Fibroblast of the aortic adventitia (primary cell): ENCODE data around the gene ADAMTS12. TPM values are rescaled to one million over a fixed set of nuclear protein-coding genes. Genes with fewer than 3 reads are reported as not detected.
A peak's percentile ranks its signal among the peaks of the same experiment; 100 is the strongest.
"Not testable (repeated sequence)": the region's sequence is repeated elsewhere in the genome, so short reads cannot be mapped to it uniquely, and the experiment has no call there.

ENCODE experiments used
- DNase-seq: peaks from one replicate; pipeline ENCODE4 v3.0.0-alpha.2; 2010; ENCODE audit warnings: low read depth
- H3K4me3 ChIP-seq: 2 replicates; pipeline ENCODE4 v1.5.1; 2011; ENCODE audit warnings: low read depth, mild to moderate bottlenecking, control low read depth, low read length, moderate library complexity
- total RNA-seq: library from RNA; depleted of rRNA; stranded (reverse); fragments of >200 nt; gene quantifications from 2 replicates; pipeline ENCODE4 v1.2.3, GENCODE V29; 2012; ENCODE audit warnings: low replicate concordance
- TF ChIP-seq, protein P1 (sequence below): IDR thresholded peaks from 2 replicates; pipeline ENCODE4 v1.5.1; 2011; ENCODE audit warnings: mild to moderate bottlenecking, low read length, control low read depth, inconsistent platforms; ENCODE audit not compliant: insufficient read depth

The ADAMTS12 gene
- total RNA-seq, 1 donor: 13.0 TPM

DNA sequence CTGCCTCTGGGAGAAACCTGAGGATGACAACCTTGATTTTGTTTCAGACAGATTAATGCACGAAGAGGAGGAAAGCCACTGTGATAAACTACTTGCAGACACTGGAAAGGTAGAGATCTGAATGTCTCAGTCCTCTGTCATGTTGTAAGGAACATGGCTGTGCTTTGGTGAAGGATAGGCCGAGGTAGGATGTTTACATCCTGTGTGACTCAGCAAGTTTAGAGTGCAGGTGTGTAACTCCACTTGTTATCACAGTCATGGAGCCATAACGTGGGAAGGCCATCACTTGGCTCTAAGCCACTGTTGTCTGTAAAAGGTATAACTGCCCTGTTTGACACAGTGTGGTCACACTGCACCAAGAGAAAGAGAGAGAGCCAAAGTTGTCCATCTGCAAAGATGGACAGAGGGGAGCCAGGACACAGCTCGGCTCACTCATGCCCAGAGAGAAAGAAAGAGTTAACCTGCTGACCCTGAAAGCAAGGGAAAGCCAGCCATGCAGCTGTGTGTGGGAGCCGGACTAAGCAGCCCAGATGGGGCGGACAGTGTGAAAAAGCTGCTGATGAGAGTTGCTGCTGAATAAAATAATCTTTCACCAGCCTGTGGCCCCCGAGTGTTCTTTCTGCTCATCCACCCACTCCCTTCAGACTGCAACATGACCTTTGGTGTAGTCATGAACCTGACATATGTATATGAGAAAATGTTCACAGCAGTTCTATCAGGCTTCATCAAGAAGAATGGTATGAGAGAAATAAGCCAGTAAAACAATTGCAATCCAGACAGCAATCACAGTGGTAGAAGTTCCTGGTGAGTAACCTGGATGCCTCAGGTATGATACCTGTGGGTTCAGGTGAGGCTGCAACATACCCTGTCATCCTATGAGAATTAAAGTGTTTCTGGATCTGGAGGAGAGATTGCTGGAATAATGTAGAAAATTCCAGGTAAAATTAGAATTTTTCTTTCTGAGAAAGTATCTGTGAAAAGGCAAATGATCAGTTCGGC is 335.2 kb downstream of the ADAMTS12 start:
- H3K4me3 ChIP-seq: no peak overlapping the region
- DNase-seq: no peak
- TF ChIP-seq, protein P1, sequence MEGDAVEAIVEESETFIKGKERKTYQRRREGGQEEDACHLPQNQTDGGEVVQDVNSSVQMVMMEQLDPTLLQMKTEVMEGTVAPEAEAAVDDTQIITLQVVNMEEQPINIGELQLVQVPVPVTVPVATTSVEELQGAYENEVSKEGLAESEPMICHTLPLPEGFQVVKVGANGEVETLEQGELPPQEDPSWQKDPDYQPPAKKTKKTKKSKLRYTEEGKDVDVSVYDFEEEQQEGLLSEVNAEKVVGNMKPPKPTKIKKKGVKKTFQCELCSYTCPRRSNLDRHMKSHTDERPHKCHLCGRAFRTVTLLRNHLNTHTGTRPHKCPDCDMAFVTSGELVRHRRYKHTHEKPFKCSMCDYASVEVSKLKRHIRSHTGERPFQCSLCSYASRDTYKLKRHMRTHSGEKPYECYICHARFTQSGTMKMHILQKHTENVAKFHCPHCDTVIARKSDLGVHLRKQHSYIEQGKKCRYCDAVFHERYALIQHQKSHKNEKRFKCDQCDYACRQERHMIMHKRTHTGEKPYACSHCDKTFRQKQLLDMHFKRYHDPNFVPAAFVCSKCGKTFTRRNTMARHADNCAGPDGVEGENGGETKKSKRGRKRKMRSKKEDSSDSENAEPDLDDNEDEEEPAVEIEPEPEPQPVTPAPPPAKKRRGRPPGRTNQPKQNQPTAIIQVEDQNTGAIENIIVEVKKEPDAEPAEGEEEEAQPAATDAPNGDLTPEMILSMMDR: no peak

DNA sequence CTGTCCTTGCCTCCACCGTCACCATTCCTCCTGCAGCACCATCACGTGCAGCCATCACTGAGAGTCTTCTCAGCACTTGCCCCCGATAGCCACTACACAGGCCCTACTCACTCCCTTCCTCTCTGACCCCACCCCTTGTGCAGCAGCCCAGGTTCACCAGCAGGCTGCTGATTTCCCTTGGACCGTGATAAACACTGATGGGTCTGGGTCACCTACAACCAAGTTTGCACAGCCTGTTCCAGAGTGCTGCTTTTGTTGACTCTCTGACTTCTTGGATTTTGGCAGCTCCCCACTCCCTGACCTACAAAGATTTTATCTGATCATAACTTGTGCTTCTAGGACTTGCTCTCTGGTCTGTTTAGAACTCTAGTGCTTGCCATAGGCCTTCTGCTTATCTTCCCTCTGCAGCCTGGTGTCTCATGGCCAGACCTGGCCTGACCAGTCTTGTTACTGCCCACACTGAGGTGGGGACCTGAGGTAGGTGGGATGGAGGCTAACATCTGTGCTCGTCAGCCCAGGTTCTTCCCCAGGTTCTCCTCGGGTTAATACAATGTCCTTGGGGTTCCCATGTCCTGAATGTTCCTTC is 341.7 kb downstream of the ADAMTS12 start:
- DNase-seq: no peak
- no peak overlapping the region for H3K4me3 ChIP-seq
- TF ChIP-seq, protein P1: no peak

DNA sequence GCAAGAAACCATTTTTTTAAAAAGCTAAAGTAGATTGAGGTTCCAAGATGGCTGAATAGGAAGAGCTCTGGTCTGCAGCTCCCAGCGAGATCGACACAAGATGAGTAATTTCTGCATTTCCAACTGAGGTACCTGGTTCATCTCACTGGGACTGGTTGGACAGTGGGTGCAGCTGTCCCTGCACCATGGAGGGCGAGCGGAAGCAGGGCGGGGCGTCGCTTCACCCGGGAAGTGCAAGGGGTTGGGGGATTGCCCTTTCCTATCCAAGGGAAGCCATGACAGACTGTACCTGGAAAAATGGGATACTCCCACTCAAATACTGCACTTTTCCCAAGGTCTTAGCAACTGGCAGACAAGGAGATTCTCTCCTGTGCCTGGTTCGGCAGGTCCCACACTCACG is 352.0 kb downstream of the ADAMTS12 start:
- not testable (repeated sequence) for DNase-seq, H3K4me3 ChIP-seq

DNA sequence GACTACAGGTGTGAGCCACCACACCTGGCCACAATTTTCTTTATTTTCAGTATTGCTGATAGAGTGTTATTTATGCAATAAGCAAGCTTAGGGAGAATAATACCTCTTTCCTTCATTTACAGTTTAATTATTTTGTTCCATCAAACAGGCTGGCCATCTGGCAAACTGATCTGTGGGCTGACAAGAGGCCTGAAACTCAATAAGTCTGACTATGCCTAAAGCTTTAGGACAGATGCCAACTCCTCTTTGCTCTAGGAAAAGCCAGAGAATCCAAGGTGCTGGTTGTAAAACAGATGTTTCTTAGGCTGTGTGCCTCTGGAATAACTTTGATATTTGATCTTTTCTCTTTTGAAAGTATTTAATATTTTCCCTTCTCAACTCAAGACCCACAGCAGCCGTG is 352.6 kb downstream of the ADAMTS12 start:
- H3K4me3 ChIP-seq: no peak overlapping the region
- DNase-seq: no peak

DNA sequence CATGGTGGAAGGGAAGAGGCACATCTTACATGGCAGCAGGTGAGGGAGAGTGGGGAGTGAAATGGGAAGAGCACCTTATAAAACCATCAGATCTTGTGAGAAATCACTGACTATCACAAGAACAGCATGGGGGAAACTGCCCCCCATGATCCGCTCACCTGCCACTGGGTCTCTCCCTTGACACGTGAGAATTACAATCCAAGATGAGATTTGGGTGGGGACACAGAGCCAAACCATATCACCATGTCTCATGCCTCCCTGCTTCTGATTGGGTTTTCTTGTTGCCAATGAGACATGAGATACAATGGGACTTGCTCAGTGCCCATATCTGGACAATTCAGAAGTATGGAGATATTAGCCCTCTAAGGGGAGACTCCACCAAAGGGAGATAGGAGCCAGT is 353.6 kb downstream of the ADAMTS12 start:
- H3K4me3 ChIP-seq: no peak overlapping the region
- DNase-seq: no peak
- TF ChIP-seq, protein P1: no peak

More for the DNA sequence above, 352.6 kb downstream of the ADAMTS12 start:
- TF ChIP-seq, protein P1: no peak

DNA sequence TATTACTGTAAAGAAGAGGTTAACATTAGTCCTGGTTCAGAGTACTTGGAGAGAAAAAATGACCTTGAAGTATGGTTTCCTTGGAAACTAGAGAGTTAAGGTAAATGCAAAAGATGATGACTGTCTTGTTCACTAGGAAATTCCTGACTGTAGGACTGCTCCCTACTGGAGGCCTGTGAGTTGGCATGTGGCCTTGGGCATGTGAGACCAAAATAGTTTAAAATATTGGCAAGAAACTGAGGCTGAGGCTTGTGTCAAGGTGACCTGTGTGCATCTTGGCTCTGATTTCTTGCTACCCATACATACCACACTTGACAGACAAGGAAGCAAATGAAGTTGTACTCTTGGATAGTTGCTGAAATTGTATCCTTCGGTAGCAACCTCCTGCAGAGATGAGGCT is 354.6 kb downstream of the ADAMTS12 start:
- TF ChIP-seq, protein P1: no peak
- no peak overlapping the region for H3K4me3 ChIP-seq
- DNase-seq: peak; percentile 5

DNA sequence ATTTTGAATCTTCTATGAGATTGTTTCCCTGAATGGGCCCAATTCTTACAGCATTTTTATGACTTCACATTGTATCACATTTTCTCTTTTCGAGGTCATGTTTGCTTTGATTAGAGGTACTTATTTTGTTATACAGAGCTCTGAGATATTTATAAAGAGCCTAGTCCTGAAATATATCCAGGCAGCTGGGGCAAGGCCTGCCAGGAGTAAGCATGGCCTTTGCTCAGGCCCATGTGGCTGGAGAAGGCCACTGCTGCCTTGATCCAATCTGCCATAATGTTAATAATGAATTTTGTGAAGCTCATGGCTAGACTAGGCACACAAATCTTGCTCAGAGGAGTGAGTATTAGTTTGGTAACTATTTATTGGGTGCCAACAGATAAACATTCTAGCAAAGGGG is 355.0 kb downstream of the ADAMTS12 start:
- H3K4me3 ChIP-seq: no peak overlapping the region
- no peak for DNase-seq
- TF ChIP-seq, protein P1: no peak
